ENCODE results near the gene NDUFA5.

The NDUFA5 gene

GRCh38 chr7:123537026-123537642, 20.5 kb downstream of the NDUFA5 start:
- Histone ChIP-seq H3K4me3 (ENCODE audit: low read depth in 1 of 2, low read length in 2 of 2) (no peak overlapping the region), H3K79me2 (ENCODE audit: insufficient read depth, low read length) (no peaks in the 10 kb centered on the region), H3K27ac (ENCODE audit: low read length) (no peak overlapping the region), H4K20me1 (ENCODE audit: insufficient read depth, low read length) (no peaks in the 10 kb centered on the region), H3K27me3 (ENCODE audit: insufficient read depth, low read length, poor library complexity) (no peaks in the 10 kb centered on the region), H3K4me1 (ENCODE audit: insufficient read depth, low read length) (peaks cover 17% of the 10 kb centered on the region), H3K36me3 (ENCODE audit: insufficient read depth, low read length) (no peaks in the 10 kb centered on the region; the same call in 1 of the 2 replicates), H3K9ac (ENCODE audit: low read depth, low read length) (no peak overlapping the region), H2AFZ (ENCODE audit: low read depth, low read length) (no peak overlapping the region), H3K4me2 (ENCODE audit: insufficient read depth, low read length) (no peak overlapping the region), H3K9me3 (ENCODE audit: insufficient read depth, low read length, severe bottlenecking) (no peaks in the 10 kb centered on the region)
- DNase-seq (no peak), ATAC-seq (ENCODE audit: insufficient read depth, low read depth) (no peak)
- TF ChIP-seq EZH2 (IDR thresholded peaks at IDR 0.05; ENCODE audit: borderline replicate concordance, low read depth, low read length, severe bottlenecking) (no peak), CTCF (IDR thresholded peaks at IDR 0.05; ENCODE audit: borderline replicate concordance, extremely low read depth, low read length, poor library complexity, severe bottlenecking) (peak; percentile 48)

GRCh38 chr7:123535517-123535916, 22.1 kb downstream of the NDUFA5 start:
- H3K9ac ChIP-seq (ENCODE audit: low read depth, low read length) = peak overlapping the region; percentile 55
- H3K4me3 ChIP-seq (ENCODE audit: low read depth in 1 of 2, low read length in 2 of 2) = peak overlapping the region; percentile 33 to 70; a peak in 3 of 4 replicates
- peaks cover 17% of the 10 kb centered on the region for H3K4me1 ChIP-seq (ENCODE audit: insufficient read depth, low read length)
- peak overlapping the region; percentile 83 for H3K4me2 ChIP-seq (ENCODE audit: insufficient read depth, low read length)
- peak overlapping the region; percentile 56; the same call in 1 of the 2 replicates for H3K27ac ChIP-seq (ENCODE audit: low read length)
- no peaks in the 10 kb centered on the region for H3K36me3 ChIP-seq (ENCODE audit: insufficient read depth, low read length)
- no peaks in the 10 kb centered on the region for H4K20me1 ChIP-seq (ENCODE audit: insufficient read depth, low read length)
- 0 out of 2 replicates have a peak overlapping the region, but pooled peaks have one; percentile 81 for H2AFZ ChIP-seq (ENCODE audit: low read depth, low read length)
- TF ChIP-seq CTCF (IDR thresholded peaks at IDR 0.05; ENCODE audit: borderline replicate concordance, extremely low read depth, low read length, poor library complexity, severe bottlenecking) (no peak), EZH2 (IDR thresholded peaks at IDR 0.05; ENCODE audit: borderline replicate concordance, low read depth, low read length, severe bottlenecking) (no peak)
- H3K9me3 ChIP-seq (ENCODE audit: insufficient read depth, low read length, severe bottlenecking) = no peaks in the 10 kb centered on the region
- DNase-seq (no peak), ATAC-seq (ENCODE audit: insufficient read depth, low read depth) (no peak)
- no peaks in the 10 kb centered on the region for H3K27me3 ChIP-seq (ENCODE audit: insufficient read depth, low read length, poor library complexity)
- H3K79me2 ChIP-seq (ENCODE audit: insufficient read depth, low read length) = no peaks in the 10 kb centered on the region

GRCh38 chr7:123534383-123535260, 23.0 kb downstream of the NDUFA5 start, which contains the start of gene IQUB:
TSS of gene IQUB (minus strand) at chr7:123534595. CDS start at chr7:123512340, 22,255 bp downstream.
- peak within 1 kb of the TSS; percentile 81 for H3K27ac ChIP-seq (ENCODE audit: low read length)
- peak; percentile 83 for ATAC-seq (ENCODE audit: insufficient read depth, low read depth)

More at GRCh38 chr7:123534383-123535260, 23.0 kb downstream of the NDUFA5 start, which contains the start of gene IQUB:
- TF ChIP-seq CTCF (IDR thresholded peaks at IDR 0.05; ENCODE audit: borderline replicate concordance, extremely low read depth, low read length, poor library complexity, severe bottlenecking) (no peak), EZH2 (IDR thresholded peaks at IDR 0.05; ENCODE audit: borderline replicate concordance, low read depth, low read length, severe bottlenecking) (no peak)
- no peaks in the 10 kb centered on the region for H3K36me3 ChIP-seq (ENCODE audit: insufficient read depth, low read length)
- peak within 1 kb of the TSS; percentile 55 for H3K9ac ChIP-seq (ENCODE audit: low read depth, low read length)
- peaks cover 17% of the 10 kb centered on the region for H3K4me1 ChIP-seq (ENCODE audit: insufficient read depth, low read length)
- H2AFZ ChIP-seq (ENCODE audit: low read depth, low read length) = peak within 1 kb of the TSS; percentile 84
- H3K4me3 ChIP-seq (ENCODE audit: low read depth in 1 of 2, low read length in 2 of 2) = peak within 1 kb of the TSS; percentile 33 to 70; a peak in 3 of 4 replicates
- peak within 1 kb of the TSS; percentile 83 for H3K4me2 ChIP-seq (ENCODE audit: insufficient read depth, low read length)
- no peaks in the 10 kb centered on the region for H3K9me3 ChIP-seq (ENCODE audit: insufficient read depth, low read length, severe bottlenecking)
- no peaks in the 10 kb centered on the region for H3K79me2 ChIP-seq (ENCODE audit: insufficient read depth, low read length)
- H3K27me3 ChIP-seq (ENCODE audit: insufficient read depth, low read length, poor library complexity) = no peaks in the 10 kb centered on the region
- DNase-seq = peak; percentile 97
- no peaks in the 10 kb centered on the region for H4K20me1 ChIP-seq (ENCODE audit: insufficient read depth, low read length)
